ENCODE results near the gene RNF123.

Gene RNF123

GRCh38 chr3:49704629-49705028 lies 15.3 kb downstream of the RNF123 start:
- no peaks in the 10 kb centered on the region for H3K9me3 ChIP-seq (ENCODE audit: control insufficient read depth, low read length)
- H3K4me3 ChIP-seq (ENCODE audit: extremely low read depth, insufficient read depth, low read length, poor library complexity, severe bottlenecking), result no peak overlapping the region
- H3K27ac ChIP-seq (ENCODE audit: low read depth, low read length, severe bottlenecking), result no peak overlapping the region
- peaks cover 33% of the 10 kb centered on the region for H3K36me3 ChIP-seq (ENCODE audit: control insufficient read depth, insufficient read depth, low read length)
- H3K4me1 ChIP-seq (ENCODE audit: control insufficient read depth, insufficient read depth, low read length, poor library complexity, severe bottlenecking), result no peaks in the 10 kb centered on the region
- WGBS, 2 experiments (ENCODE audit: insufficient coverage in 2 of 2), result 94 to 95% methylated on average over 7 to 8 of the region's 8 CpGs

GRCh38 chr3:49705390-49705960 lies 16.1 kb downstream of the RNF123 start:
- Histone ChIP-seq H3K36me3 (ENCODE audit: control insufficient read depth, insufficient read depth, low read length) (peaks cover 26% of the 10 kb centered on the region), H3K27ac (ENCODE audit: low read depth, low read length, severe bottlenecking) (no peak overlapping the region), H3K4me3 (ENCODE audit: extremely low read depth, insufficient read depth, low read length, poor library complexity, severe bottlenecking) (no peak overlapping the region), H3K4me1 (ENCODE audit: control insufficient read depth, insufficient read depth, low read length, poor library complexity, severe bottlenecking) (no peaks in the 10 kb centered on the region), H3K9me3 (ENCODE audit: control insufficient read depth, low read length) (no peaks in the 10 kb centered on the region)
- WGBS, 2 experiments (ENCODE audit: insufficient coverage in 2 of 2), result 97% methylated on average over 10 to 14 of the region's 17 CpGs

- Histone ChIP-seq H3K4me1 (ENCODE audit: control insufficient read depth, insufficient read depth, low read length, poor library complexity, severe bottlenecking) (no peaks in the 10 kb centered on the region), H3K27ac (ENCODE audit: low read depth, low read length, severe bottlenecking) (no peak overlapping the region), H3K4me3 (ENCODE audit: extremely low read depth, insufficient read depth, low read length, poor library complexity, severe bottlenecking) (no peak overlapping the region), H3K36me3 (ENCODE audit: control insufficient read depth, insufficient read depth, low read length) (peaks cover 23% of the 10 kb centered on the region), H3K9me3 (ENCODE audit: control insufficient read depth, low read length) (no peaks in the 10 kb centered on the region)
- 96 to 100% methylated on average over 8 to 9 of the region's 9 CpGs for WGBS, 2 experiments (ENCODE audit: insufficient coverage in 2 of 2)
These were observed 17.2 kb downstream of the RNF123 start for GRCh38 chr3:49706456-49707112.

- peaks cover 23% of the 10 kb centered on the region for H3K36me3 ChIP-seq (ENCODE audit: control insufficient read depth, insufficient read depth, low read length)
- 90 to 98% methylated on average over 4 of the region's 4 CpGs for WGBS, 2 experiments (ENCODE audit: insufficient coverage in 2 of 2)
- no peaks in the 10 kb centered on the region for H3K4me1 ChIP-seq (ENCODE audit: control insufficient read depth, insufficient read depth, low read length, poor library complexity, severe bottlenecking)
- H3K9me3 ChIP-seq (ENCODE audit: control insufficient read depth, low read length), result no peaks in the 10 kb centered on the region
- H3K4me3 ChIP-seq (ENCODE audit: extremely low read depth, insufficient read depth, low read length, poor library complexity, severe bottlenecking), result no peak overlapping the region
- H3K27ac ChIP-seq (ENCODE audit: low read depth, low read length, severe bottlenecking), result no peak overlapping the region
These were observed 17.7 kb downstream of the RNF123 start for GRCh38 chr3:49707113-49707480.

GRCh38 chr3:49709852-49710251 lies 20.5 kb downstream of the RNF123 start:
- Histone ChIP-seq H3K9me3 (ENCODE audit: control insufficient read depth, low read length) (no peaks in the 10 kb centered on the region), H3K4me1 (ENCODE audit: control insufficient read depth, insufficient read depth, low read length, poor library complexity, severe bottlenecking) (no peaks in the 10 kb centered on the region), H3K4me3 (ENCODE audit: extremely low read depth, insufficient read depth, low read length, poor library complexity, severe bottlenecking) (no peak overlapping the region), H3K27ac (ENCODE audit: low read depth, low read length, severe bottlenecking) (no peak overlapping the region), H3K36me3 (ENCODE audit: control insufficient read depth, insufficient read depth, low read length) (peaks cover 6% of the 10 kb centered on the region)
- 92 to 96% methylated on average over 3 to 6 of the region's 8 CpGs for WGBS, 2 experiments (ENCODE audit: insufficient coverage in 2 of 2)

GRCh38 chr3:49711489-49711888 lies 22.1 kb downstream of the RNF123 start:
- H3K36me3 ChIP-seq (ENCODE audit: control insufficient read depth, insufficient read depth, low read length), result peaks cover 3% of the 10 kb centered on the region
- no peaks in the 10 kb centered on the region for H3K9me3 ChIP-seq (ENCODE audit: control insufficient read depth, low read length)
- WGBS, 2 experiments (ENCODE audit: insufficient coverage in 2 of 2), result 97 to 100% methylated on average over 4 to 5 of the region's 5 CpGs
- no peak overlapping the region for H3K27ac ChIP-seq (ENCODE audit: low read depth, low read length, severe bottlenecking)
- no peak overlapping the region for H3K4me3 ChIP-seq (ENCODE audit: extremely low read depth, insufficient read depth, low read length, poor library complexity, severe bottlenecking)
- no peaks in the 10 kb centered on the region for H3K4me1 ChIP-seq (ENCODE audit: control insufficient read depth, insufficient read depth, low read length, poor library complexity, severe bottlenecking)

- H3K4me3 ChIP-seq (ENCODE audit: extremely low read depth, insufficient read depth, low read length, poor library complexity, severe bottlenecking), result no peak overlapping the region
- H3K9me3 ChIP-seq (ENCODE audit: control insufficient read depth, low read length), result no peaks in the 10 kb centered on the region
- H3K27ac ChIP-seq (ENCODE audit: low read depth, low read length, severe bottlenecking), result no peak overlapping the region
- 96 to 98% methylated on average over 11 of the region's 11 CpGs for WGBS, 2 experiments (ENCODE audit: insufficient coverage in 2 of 2)
- H3K36me3 ChIP-seq (ENCODE audit: control insufficient read depth, insufficient read depth, low read length), result peaks cover 9% of the 10 kb centered on the region
- H3K4me1 ChIP-seq (ENCODE audit: control insufficient read depth, insufficient read depth, low read length, poor library complexity, severe bottlenecking), result no peaks in the 10 kb centered on the region
These were observed 22.8 kb downstream of the RNF123 start for GRCh38 chr3:49712166-49712565.

- H3K4me3 ChIP-seq (ENCODE audit: extremely low read depth, insufficient read depth, low read length, poor library complexity, severe bottlenecking), result no peak overlapping the region
- H3K4me1 ChIP-seq (ENCODE audit: control insufficient read depth, insufficient read depth, low read length, poor library complexity, severe bottlenecking), result no peaks in the 10 kb centered on the region
- H3K36me3 ChIP-seq (ENCODE audit: control insufficient read depth, insufficient read depth, low read length), result peaks cover 9% of the 10 kb centered on the region
- H3K27ac ChIP-seq (ENCODE audit: low read depth, low read length, severe bottlenecking), result no peak overlapping the region
- WGBS, 2 experiments (ENCODE audit: insufficient coverage in 2 of 2), result 75 to 80% methylated on average over 5 to 6 of the region's 7 CpGs
- no peaks in the 10 kb centered on the region for H3K9me3 ChIP-seq (ENCODE audit: control insufficient read depth, low read length)
These were observed 23.4 kb downstream of the RNF123 start for GRCh38 chr3:49712631-49713317.

GRCh38 chr3:49713336-49714105 lies 24.2 kb downstream of the RNF123 start:
- Histone ChIP-seq H3K9me3 (ENCODE audit: control insufficient read depth, low read length) (no peaks in the 10 kb centered on the region), H3K27ac (ENCODE audit: low read depth, low read length, severe bottlenecking) (no peak overlapping the region), H3K36me3 (ENCODE audit: control insufficient read depth, insufficient read depth, low read length) (peaks cover 16% of the 10 kb centered on the region), H3K4me1 (ENCODE audit: control insufficient read depth, insufficient read depth, low read length, poor library complexity, severe bottlenecking) (no peaks in the 10 kb centered on the region), H3K4me3 (ENCODE audit: extremely low read depth, insufficient read depth, low read length, poor library complexity, severe bottlenecking) (no peak overlapping the region)
- WGBS, 2 experiments (ENCODE audit: insufficient coverage in 2 of 2), result 96% methylated on average over 17 to 18 of the region's 25 CpGs

- no peaks in the 10 kb centered on the region for H3K9me3 ChIP-seq (ENCODE audit: control insufficient read depth, low read length)
- 88 to 93% methylated on average over 13 of the region's 13 CpGs for WGBS, 2 experiments (ENCODE audit: insufficient coverage in 2 of 2)
- no peak overlapping the region for H3K4me3 ChIP-seq (ENCODE audit: extremely low read depth, insufficient read depth, low read length, poor library complexity, severe bottlenecking)
These were observed 25.6 kb downstream of the RNF123 start for GRCh38 chr3:49714728-49715550.

More at GRCh38 chr3:49714728-49715550, 25.6 kb downstream of the RNF123 start:
- Histone ChIP-seq H3K27ac (ENCODE audit: low read depth, low read length, severe bottlenecking) (no peak overlapping the region), H3K36me3 (ENCODE audit: control insufficient read depth, insufficient read depth, low read length) (peaks cover 18% of the 10 kb centered on the region), H3K4me1 (ENCODE audit: control insufficient read depth, insufficient read depth, low read length, poor library complexity, severe bottlenecking) (no peaks in the 10 kb centered on the region)

Data from mesodermal cell (in vitro differentiated cells).